H9 (cell line): ENCODE results near the gene ANKRD13D. TPM values are rescaled to one million over a fixed set of nuclear protein-coding genes. Genes with fewer than 3 reads are reported as not detected.
A peak's percentile ranks its signal among the peaks of the same experiment; 100 is the strongest.

Experiments
- DNase-seq: peaks from one replicate; pipeline ENCODE4 v3.0.0-alpha.2; 2017
- H2AFZ ChIP-seq: one replicate; pipeline ENCODE4 v1.6.1; 2013; ENCODE audit warnings: mild to moderate bottlenecking, low read length, control low read depth, moderate library complexity
- H2AK5ac ChIP-seq: 2 replicates; pipeline ENCODE4 v1.6.1; 2013; ENCODE audit warnings: low read length, control low read depth, mixed read lengths; ENCODE audit not compliant: insufficient read length
- H2BK120ac ChIP-seq: one replicate; pipeline ENCODE4 v1.6.1; 2013; ENCODE audit warnings: low read depth, mild to moderate bottlenecking, low read length, control low read depth, inconsistent platforms; ENCODE audit not compliant: poor library complexity, severe bottlenecking
- H2BK12ac ChIP-seq: 2 replicates; pipeline ENCODE4 v1.6.1; 2013; ENCODE audit warnings: low read length, control low read depth, mixed read lengths, low read depth; ENCODE audit not compliant: insufficient read length
- H2BK15ac ChIP-seq: 2 replicates; pipeline ENCODE4 v1.6.1; 2013; ENCODE audit warnings: low read depth, low read length, control low read depth
- H2BK20ac ChIP-seq: one replicate; pipeline ENCODE4 v1.6.1; 2013; ENCODE audit warnings: low read depth, mild to moderate bottlenecking, low read length, control low read depth, inconsistent platforms; ENCODE audit not compliant: poor library complexity, severe bottlenecking
- H2BK5ac ChIP-seq: 2 replicates; pipeline ENCODE4 v1.6.1; 2013; ENCODE audit warnings: low read length, control low read depth, mixed read lengths; ENCODE audit not compliant: insufficient read length
- H3K14ac ChIP-seq: 2 replicates; pipeline ENCODE4 v1.6.1; 2013; ENCODE audit warnings: low read length, control low read depth; ENCODE audit not compliant: insufficient read depth
- H3K18ac ChIP-seq: 2 replicates; pipeline ENCODE4 v1.6.1; 2013; ENCODE audit warnings: low read depth, mild to moderate bottlenecking, mixed read lengths, low read length, control low read depth; ENCODE audit not compliant: insufficient read length
- H3K23ac ChIP-seq: 2 replicates; pipeline ENCODE4 v1.6.1; 2013; ENCODE audit warnings: low read length, control low read depth, mixed read lengths, low read depth; ENCODE audit not compliant: insufficient read length
- H3K23me2 ChIP-seq: 2 replicates; pipeline ENCODE4 v1.6.1; 2013; ENCODE audit warnings: low read depth, mild to moderate bottlenecking, mixed read lengths, low read length, control low read depth; ENCODE audit not compliant: insufficient read length, poor library complexity, severe bottlenecking
- H3K27ac ChIP-seq: 2 replicates; pipeline ENCODE4 v1.5.1; 2013; ENCODE audit warnings: low read length, control low read depth, mixed read lengths, low read depth; ENCODE audit not compliant: insufficient read length
- H3K27me3 ChIP-seq: 2 replicates; pipeline ENCODE4 v1.6.1; 2013; ENCODE audit warnings: low read length, control low read depth, inconsistent platforms; ENCODE audit not compliant: insufficient read depth
- H3K4ac ChIP-seq: 2 replicates; pipeline ENCODE4 v1.6.1; 2013; ENCODE audit warnings: low read depth, mild to moderate bottlenecking, control low read depth, inconsistent platforms, low read length, moderate library complexity
- H3K4me1 ChIP-seq: 2 replicates; pipeline ENCODE4 v1.6.1; 2013; ENCODE audit warnings: low read length, control low read depth, inconsistent platforms; ENCODE audit not compliant: insufficient read depth
- H3K4me2 ChIP-seq: 2 replicates; pipeline ENCODE4 v1.6.1; 2013; ENCODE audit warnings: low read length, control low read depth, mixed read lengths; ENCODE audit not compliant: insufficient read length, insufficient read depth
- H3K56ac ChIP-seq: 2 replicates; pipeline ENCODE4 v1.6.1; 2013; ENCODE audit warnings: low read depth, mild to moderate bottlenecking, mixed read lengths, low read length, control low read depth; ENCODE audit not compliant: insufficient read length
- H3K79me1 ChIP-seq: 2 replicates; pipeline ENCODE4 v1.6.1; 2013; ENCODE audit warnings: low read depth, mild to moderate bottlenecking, moderate library complexity, low read length, control low read depth, inconsistent platforms; ENCODE audit not compliant: insufficient read depth, poor library complexity, severe bottlenecking
- H3K79me2 ChIP-seq: 2 replicates; pipeline ENCODE4 v1.6.1; 2013; ENCODE audit warnings: low read length, control low read depth, inconsistent platforms; ENCODE audit not compliant: insufficient read depth
- H3K9ac ChIP-seq: 2 replicates; pipeline ENCODE4 v1.6.1; 2013; ENCODE audit warnings: low read length, control low read depth, mixed read lengths; ENCODE audit not compliant: insufficient read length; ENCODE audit errors: extremely low read depth
- H3K9me3 ChIP-seq: one replicate; pipeline ENCODE4 v1.6.1; 2013; ENCODE audit warnings: low read depth, low read length, inconsistent platforms; ENCODE audit not compliant: control insufficient read depth
- H3T11ph ChIP-seq: one replicate; pipeline ENCODE4 v1.6.1; 2013; ENCODE audit warnings: mild to moderate bottlenecking, low read length, control low read depth, inconsistent platforms
- H4K20me1 ChIP-seq: one replicate; pipeline ENCODE4 v1.6.1; 2013; ENCODE audit not compliant: control insufficient read depth, insufficient read length, insufficient read depth
- H4K5ac ChIP-seq: 2 replicates; pipeline ENCODE4 v1.6.1; 2013; ENCODE audit warnings: low read depth, mild to moderate bottlenecking, mixed read lengths, low read length, control low read depth; ENCODE audit not compliant: insufficient read length
- H4K8ac ChIP-seq: replicated peaks from 2 replicates; pipeline ENCODE4 v1.6.1; 2013; ENCODE audit warnings: low read length, control low read depth, mixed read lengths, low read depth; ENCODE audit not compliant: insufficient read length
- H4K91ac ChIP-seq: 2 replicates; pipeline ENCODE4 v1.6.1; 2013; ENCODE audit warnings: low read depth, mild to moderate bottlenecking, moderate library complexity, mixed read lengths, low read length, control low read depth; ENCODE audit not compliant: insufficient read length
- H3K27ac Mint-ChIP-seq, 3 experiments: 2 replicates in 2 of 3; 3 replicates in 1 of 3; pipeline ENCODE4 v1.8.0; 2020 to 2021; ENCODE audit warnings: mixed read lengths in 3 of 3, mild to moderate bottlenecking in 1 of 3, moderate library complexity in 1 of 3
- H3K27me3 Mint-ChIP-seq: 2 replicates; pipeline ENCODE4 v1.8.0; 2021; ENCODE audit warnings: low read depth, mild to moderate bottlenecking, moderate library complexity, mixed read lengths
- H3K36me3 Mint-ChIP-seq, 3 experiments: 2 replicates in 2 of 3; 3 replicates in 1 of 3; pipeline ENCODE4 v1.8.0; 2020 to 2021; ENCODE audit warnings: low read depth in 3 of 3, mixed read lengths in 3 of 3; ENCODE audit not compliant: insufficient read depth in 1 of 3
- H3K4me1 Mint-ChIP-seq, 2 experiments: 2 replicates each; pipeline ENCODE4 v1.8.0; 2020; ENCODE audit warnings: mixed read lengths in 2 of 2
- H3K4me3 Mint-ChIP-seq, 2 experiments: 2 replicates in 1 of 2; 3 replicates in 1 of 2; pipeline ENCODE4 v1.8.0; 2020 to 2021; ENCODE audit warnings: mild to moderate bottlenecking in 2 of 2, mixed read lengths in 2 of 2, moderate library complexity in 1 of 2
- H3K9me3 Mint-ChIP-seq, 2 experiments: 2 replicates in 1 of 2; 3 replicates in 1 of 2; pipeline ENCODE4 v1.8.0; 2020; ENCODE audit warnings: mild to moderate bottlenecking in 2 of 2, mixed read lengths in 2 of 2, moderate library complexity in 1 of 2
- CTCF ChIP-seq: fragments of 200-600 bp; sonication (generic); conservative IDR thresholded peaks from 3 replicates; pipeline ENCODE4 v1.8.0; 2021; ENCODE audit warnings: antibody characterized with exemption, mild to moderate bottlenecking
- WGBS: extraction: QIAGEN DNeasy Blood & Tissue Kit; methylation state at CpG from one replicate; pipeline ENCODE4 v1.1.7; 2013; ENCODE audit warnings: missing lambda C conversion rate, low lambda C conversion rate, mixed read lengths; ENCODE audit not compliant: insufficient read length; ENCODE audit errors: extremely low coverage; 5-methylcytosine and 5-hydroxymethylcytosine counted together
- total RNA-seq: library from RNA; stranded (reverse); gene quantifications from 2 replicates; pipeline ENCODE4 v1.2.1, GENCODE V29; 2021

Gene ANKRD13D
- total RNA-seq, 1 experiment from 2014 or later, result 42.1 TPM

DNA sequence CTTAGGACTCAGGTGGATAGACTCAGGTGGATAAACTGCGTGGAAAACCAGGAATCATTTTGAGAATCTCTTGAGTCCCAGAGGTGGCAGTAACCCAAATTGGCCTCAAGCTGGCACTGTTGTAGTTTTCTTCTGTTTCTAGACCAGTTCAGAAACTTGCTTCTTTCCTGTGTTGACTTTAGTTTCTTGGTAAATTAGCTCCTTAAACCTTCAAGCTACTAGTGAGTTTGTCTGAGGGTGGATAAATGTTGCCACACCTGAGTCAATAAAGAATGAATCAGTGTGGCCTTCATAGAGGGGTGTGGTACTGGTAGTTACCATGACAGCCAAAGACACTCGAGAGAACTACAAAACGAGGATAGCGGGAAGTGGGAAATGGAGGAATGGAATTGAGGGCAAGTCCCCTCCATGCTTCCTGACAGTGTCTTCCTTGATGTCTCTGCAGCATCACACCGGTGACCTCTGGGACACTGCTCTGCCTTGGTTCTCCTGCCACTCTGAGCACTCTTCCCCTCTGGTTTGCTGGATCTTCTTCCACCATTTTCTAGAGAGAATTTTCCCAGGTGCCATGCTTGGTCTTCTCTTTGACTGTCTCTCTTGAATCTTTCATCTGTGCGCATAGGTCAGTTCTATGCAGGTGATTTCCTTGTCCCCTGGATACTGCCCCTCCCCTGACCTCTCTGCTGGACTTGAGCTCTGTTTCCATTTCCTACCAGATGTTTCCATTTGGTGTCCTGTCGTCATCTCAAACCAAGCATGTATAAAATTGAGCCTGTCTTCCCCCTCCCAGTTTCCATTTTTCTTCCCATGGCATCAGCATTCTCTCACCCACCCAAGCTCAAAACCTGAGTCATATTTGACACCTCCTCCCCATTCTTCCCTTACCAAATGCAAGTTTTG lies 57.1 kb downstream of the ANKRD13D start:
- Histone ChIP-seq H2AK5ac (no peak overlapping the region), H2BK12ac (no peak overlapping the region), H3K23ac (no peak overlapping the region), H3K79me1 (no peaks in the 10 kb centered on the region), H3T11ph (no peak overlapping the region), H4K5ac (no peak overlapping the region), H3K9ac (no peak overlapping the region), H2AFZ (no peak overlapping the region), H2BK20ac (no peak overlapping the region), H3K4me2 (no peak overlapping the region), H3K23me2 (no peaks in the 10 kb centered on the region), H3K18ac (no peak overlapping the region), H2BK5ac (no peak overlapping the region), H4K8ac (no peak overlapping the region), H4K91ac (no peak overlapping the region), H3K9me3 (no peaks in the 10 kb centered on the region), H3K56ac (no peak overlapping the region), H3K14ac (no peak overlapping the region), H3K4me1 (no peaks in the 10 kb centered on the region), H4K20me1 (no peaks in the 10 kb centered on the region), H3K27me3 (no peaks in the 10 kb centered on the region), H2BK15ac (no peak overlapping the region), H3K4ac (no peak overlapping the region), H3K79me2 (no peaks in the 10 kb centered on the region), H2BK120ac (no peak overlapping the region), H3K27ac (no peak overlapping the region)
- Mint-ChIP-seq H3K4me1 (peaks cover 5 to 11% of the 10 kb centered on the region in 2 experiments), H3K36me3 (no peaks in the 10 kb centered on the region), H3K4me3 (no peak overlapping the region), H3K9me3 (no peaks in the 10 kb centered on the region; a peak in 3 of 5 replicates), H3K27ac (no peak overlapping the region), H3K27me3 (peaks cover 1% of the 10 kb centered on the region; the same call in 1 of the 2 replicates)
- peak; percentile 86 for TF ChIP-seq CTCF
- no CpG with 5 or more reads among the region's 7 CpGs for WGBS
- DNase-seq, result no peak
